HFFc6 (cell line): ENCODE data around the gene PHF21B. TPM values are rescaled to one million over a fixed set of nuclear protein-coding genes. Genes with fewer than 3 reads are reported as not detected.

Source experiments
- DNase-seq: peaks from one replicate; pipeline ENCODE4 v3.0.0-alpha.2; 2018
- H3K27ac Mint-ChIP-seq: 2 replicates; pipeline ENCODE4 v1.8.0; 2020; ENCODE audit warnings: mild to moderate bottlenecking, mixed read lengths
- H3K27me3 Mint-ChIP-seq: 2 replicates; pipeline ENCODE4 v1.8.0; 2021; ENCODE audit warnings: mild to moderate bottlenecking, moderate library complexity, mixed read lengths; ENCODE audit not compliant: insufficient read depth
- H3K36me3 Mint-ChIP-seq: 2 replicates; pipeline ENCODE4 v1.8.0; 2021; ENCODE audit warnings: low read depth, mixed read lengths
- H3K4me1 Mint-ChIP-seq: 2 replicates; pipeline ENCODE4 v1.8.0; 2020; ENCODE audit warnings: low read depth, mixed read lengths
- H3K4me3 Mint-ChIP-seq: 2 replicates; pipeline ENCODE4 v1.8.0; 2020; ENCODE audit warnings: mild to moderate bottlenecking, moderate library complexity, mixed read lengths
- H3K9me3 Mint-ChIP-seq: 2 replicates; pipeline ENCODE4 v1.8.0; 2020; ENCODE audit warnings: mild to moderate bottlenecking, mixed read lengths
- CTCF ChIP-seq: fragments of 200-600 bp; sonication (generic); IDR thresholded peaks from 2 replicates; pipeline ENCODE4 v1.5.0; 2021; ENCODE audit warnings: antibody characterized with exemption, mild to moderate bottlenecking
- total RNA-seq, 6 experiments: library from RNA; stranded (reverse); fragmentation: NEBNext Ultra II Directional; extraction: Animal tissue kit (Norgen Biotek cat#: 25700); gene quantifications; 2 replicates in 1 of 6; 3 replicates in 5 of 6; pipeline ENCODE4 v1.2.3, GENCODE V29; 2021

PHF21B gene
- total RNA-seq, 6 experiments from 2014 or later: not detected

DNA sequence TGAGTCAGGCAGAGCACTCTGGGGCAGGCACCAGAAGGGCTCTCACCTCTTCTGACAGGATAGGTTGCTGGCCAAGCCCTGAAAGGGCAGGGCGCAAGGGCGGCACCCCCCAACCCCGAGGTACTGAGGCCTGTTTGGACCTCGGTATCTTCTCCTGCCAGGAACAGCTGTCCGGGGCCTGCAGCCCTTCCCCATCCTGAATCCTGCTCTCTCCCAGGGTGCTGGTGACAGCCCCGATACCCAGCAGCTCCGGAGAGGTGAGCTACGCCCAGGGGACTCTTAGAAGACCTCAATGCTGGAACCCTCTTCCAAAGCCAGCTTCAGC, 79.1 kb downstream of the PHF21B start:
- peaks cover 4% of the 10 kb centered on the region; the same call in 1 of the 2 replicates for H3K9me3 Mint-ChIP-seq
- no peak overlapping the region for H3K27ac Mint-ChIP-seq
- no peak for TF ChIP-seq CTCF
- H3K4me3 Mint-ChIP-seq: no peak overlapping the region
- H3K27me3 Mint-ChIP-seq: peaks cover 30% of the 10 kb centered on the region
- DNase-seq: no peak
- H3K4me1 Mint-ChIP-seq: no peaks in the 10 kb centered on the region
- no peaks in the 10 kb centered on the region for H3K36me3 Mint-ChIP-seq

GRCh38 chr22:44930016-44930710, 79.6 kb downstream of the PHF21B start:
- Mint-ChIP-seq H3K27ac (no peak overlapping the region), H3K27me3 (peaks cover 30% of the 10 kb centered on the region), H3K36me3 (no peaks in the 10 kb centered on the region), H3K4me3 (no peak overlapping the region), H3K4me1 (no peaks in the 10 kb centered on the region), H3K9me3 (peaks cover 4% of the 10 kb centered on the region; the same call in 1 of the 2 replicates)
- no peak for TF ChIP-seq CTCF
- no peak for DNase-seq

GRCh38 chr22:44929359-44930015, 80.3 kb downstream of the PHF21B start:
- Mint-ChIP-seq H3K27ac (no peak overlapping the region), H3K9me3 (peaks cover 4% of the 10 kb centered on the region; the same call in 1 of the 2 replicates), H3K4me1 (no peaks in the 10 kb centered on the region), H3K4me3 (no peak overlapping the region), H3K36me3 (no peaks in the 10 kb centered on the region), H3K27me3 (peaks cover 30% of the 10 kb centered on the region)
- DNase-seq: no peak
- TF ChIP-seq CTCF: no peak

- Mint-ChIP-seq H3K4me3 (no peak overlapping the region), H3K9me3 (peaks cover 4% of the 10 kb centered on the region; the same call in 1 of the 2 replicates), H3K27me3 (peaks cover 27% of the 10 kb centered on the region), H3K27ac (no peak overlapping the region), H3K36me3 (no peaks in the 10 kb centered on the region), H3K4me1 (no peaks in the 10 kb centered on the region)
- no peak for TF ChIP-seq CTCF
- no peak for DNase-seq
Observed at GRCh38 chr22:44928711-44929358, 81.0 kb downstream of the PHF21B start.

GRCh38 chr22:44928136-44928463, 81.7 kb downstream of the PHF21B start:
- no peak for DNase-seq
- Mint-ChIP-seq H3K27ac (no peak overlapping the region), H3K4me1 (no peaks in the 10 kb centered on the region), H3K9me3 (peaks cover 4% of the 10 kb centered on the region; the same call in 1 of the 2 replicates), H3K27me3 (peaks cover 27% of the 10 kb centered on the region), H3K36me3 (no peaks in the 10 kb centered on the region), H3K4me3 (no peak overlapping the region)
- no peak for TF ChIP-seq CTCF
